ENCODE data around the gene GUCY2C.

The GUCY2C gene

GRCh38 chr12:14694145-14694714 is 2.2 kb downstream of the GUCY2C start:
- Histone ChIP-seq H3K9me3 (ENCODE audit: insufficient read depth, low read length) (no peaks in the 10 kb centered on the region), H4K20me1 (ENCODE audit: insufficient read depth, low read length) (no peaks in the 10 kb centered on the region), H3K79me2 (ENCODE audit: low read length) (no peaks in the 10 kb centered on the region), H3K9ac (ENCODE audit: low read length) (no peak overlapping the region), H3K27me3 (ENCODE audit: low read depth, low read length) (no peaks in the 10 kb centered on the region), H3K27ac (ENCODE audit: low read length) (no peak overlapping the region), H3K4me3 (ENCODE audit: low read length) (no peak overlapping the region), H3K4me1 (ENCODE audit: low read length) (peaks cover 10% of the 10 kb centered on the region), H2AFZ (ENCODE audit: low read depth, low read length) (no peak overlapping the region), H3K4me2 (ENCODE audit: low read length) (no peak overlapping the region), H3K36me3 (replicated peaks; ENCODE audit: low read depth, low read length) (no peaks in the 10 kb centered on the region)
- TF ChIP-seq CTCF (IDR thresholded peaks at IDR 0.05; ENCODE audit: low read depth, low read length) (no peak), EZH2phosphoT487 (IDR thresholded peaks at IDR 0.05; ENCODE audit: low read depth) (no peak)

GRCh38 chr12:14693116-14693515 is 3.3 kb downstream of the GUCY2C start:
- H3K9ac ChIP-seq (ENCODE audit: low read length) = no peak overlapping the region
- no peak overlapping the region for H2AFZ ChIP-seq (ENCODE audit: low read depth, low read length)
- no peaks in the 10 kb centered on the region for H3K79me2 ChIP-seq (ENCODE audit: low read length)
- no peak overlapping the region for H3K27ac ChIP-seq (ENCODE audit: low read length)
- no peaks in the 10 kb centered on the region for H3K9me3 ChIP-seq (ENCODE audit: insufficient read depth, low read length)
- no peaks in the 10 kb centered on the region for H4K20me1 ChIP-seq (ENCODE audit: insufficient read depth, low read length)
- H3K27me3 ChIP-seq (ENCODE audit: low read depth, low read length) = no peaks in the 10 kb centered on the region
- no peak overlapping the region for H3K4me3 ChIP-seq (ENCODE audit: low read length)
- H3K4me1 ChIP-seq (ENCODE audit: low read length) = peaks cover 10% of the 10 kb centered on the region
- H3K36me3 ChIP-seq (replicated peaks; ENCODE audit: low read depth, low read length) = no peaks in the 10 kb centered on the region
- no peak overlapping the region for H3K4me2 ChIP-seq (ENCODE audit: low read length)
- no peak for TF ChIP-seq EZH2phosphoT487 (IDR thresholded peaks at IDR 0.05; ENCODE audit: low read depth)
- no peak for TF ChIP-seq CTCF (IDR thresholded peaks at IDR 0.05; ENCODE audit: low read depth, low read length)

GRCh38 chr12:14691560-14691959 is 4.8 kb downstream of the GUCY2C start:
- Histone ChIP-seq H2AFZ (ENCODE audit: low read depth, low read length) (no peak overlapping the region), H3K4me2 (ENCODE audit: low read length) (no peak overlapping the region), H3K4me3 (ENCODE audit: low read length) (no peak overlapping the region), H3K27me3 (ENCODE audit: low read depth, low read length) (no peaks in the 10 kb centered on the region), H3K36me3 (replicated peaks; ENCODE audit: low read depth, low read length) (no peaks in the 10 kb centered on the region), H3K9me3 (ENCODE audit: insufficient read depth, low read length) (no peaks in the 10 kb centered on the region), H3K9ac (ENCODE audit: low read length) (no peak overlapping the region), H3K79me2 (ENCODE audit: low read length) (no peaks in the 10 kb centered on the region), H4K20me1 (ENCODE audit: insufficient read depth, low read length) (no peaks in the 10 kb centered on the region), H3K27ac (ENCODE audit: low read length) (no peak overlapping the region), H3K4me1 (ENCODE audit: low read length) (peaks cover 10% of the 10 kb centered on the region)
- TF ChIP-seq EZH2phosphoT487 (IDR thresholded peaks at IDR 0.05; ENCODE audit: low read depth) = no peak
- TF ChIP-seq CTCF (IDR thresholded peaks at IDR 0.05; ENCODE audit: low read depth, low read length) = no peak

- peaks cover 10% of the 10 kb centered on the region for H3K4me1 ChIP-seq (ENCODE audit: low read length)
- H3K9me3 ChIP-seq (ENCODE audit: insufficient read depth, low read length) = no peaks in the 10 kb centered on the region
- H3K4me2 ChIP-seq (ENCODE audit: low read length) = no peak overlapping the region
- H3K9ac ChIP-seq (ENCODE audit: low read length) = no peak overlapping the region
- no peaks in the 10 kb centered on the region for H4K20me1 ChIP-seq (ENCODE audit: insufficient read depth, low read length)
- H3K27me3 ChIP-seq (ENCODE audit: low read depth, low read length) = no peaks in the 10 kb centered on the region
- TF ChIP-seq EZH2phosphoT487 (IDR thresholded peaks at IDR 0.05; ENCODE audit: low read depth) (no peak), CTCF (IDR thresholded peaks at IDR 0.05; ENCODE audit: low read depth, low read length) (no peak)
- H3K36me3 ChIP-seq (replicated peaks; ENCODE audit: low read depth, low read length) = no peaks in the 10 kb centered on the region
- no peak overlapping the region for H3K27ac ChIP-seq (ENCODE audit: low read length)
- no peaks in the 10 kb centered on the region for H3K79me2 ChIP-seq (ENCODE audit: low read length)
- no peak overlapping the region for H2AFZ ChIP-seq (ENCODE audit: low read depth, low read length)
- no peak overlapping the region for H3K4me3 ChIP-seq (ENCODE audit: low read length)
Measured at GRCh38 chr12:14689996-14690395, 6.4 kb downstream of the GUCY2C start.

Data from OCI-LY3 (cell line).